ENCODE data around the gene ADARB2.

- TF ChIP-seq CTCF (IDR thresholded peaks at IDR 0.05) (no peak), POLR2A (IDR thresholded peaks at IDR 0.05) (no peak)
Measured at GRCh38 chr10:1419796-1420610, 317.3 kb downstream of the ADARB2 start.
